Fibroblast of mammary gland (primary cell): ENCODE data around the gene C21orf58.

ENCODE experiments used
- DNase-seq: peaks from one replicate; pipeline ENCODE4 v3.0.0-alpha.2; 2010; ENCODE audit warnings: low read depth
- H3K4me3 ChIP-seq: 2 replicates; pipeline ENCODE4 v1.5.1; 2011; ENCODE audit warnings: low read depth, mild to moderate bottlenecking, low read length, moderate library complexity; ENCODE audit not compliant: control insufficient read depth
- CTCF ChIP-seq: conservative IDR thresholded peaks from 2 replicates; pipeline ENCODE4 v1.5.1; 2011; ENCODE audit warnings: low read depth, low read length, inconsistent platforms; ENCODE audit not compliant: control insufficient read depth, insufficient read depth

The C21orf58 gene

GRCh38 chr21:46287541-46287940, 36.1 kb downstream of the C21orf58 start:
- no peak for TF ChIP-seq CTCF
- peak overlapping the region; percentile 69 for H3K4me3 ChIP-seq
- DNase-seq = no peak

- H3K4me3 ChIP-seq = peak overlapping the region; percentile 69
- peak; percentile 75 for DNase-seq
- no peak for TF ChIP-seq CTCF
Observed at GRCh38 chr21:46286648-46287002, 37.0 kb downstream of the C21orf58 start.

DNA sequence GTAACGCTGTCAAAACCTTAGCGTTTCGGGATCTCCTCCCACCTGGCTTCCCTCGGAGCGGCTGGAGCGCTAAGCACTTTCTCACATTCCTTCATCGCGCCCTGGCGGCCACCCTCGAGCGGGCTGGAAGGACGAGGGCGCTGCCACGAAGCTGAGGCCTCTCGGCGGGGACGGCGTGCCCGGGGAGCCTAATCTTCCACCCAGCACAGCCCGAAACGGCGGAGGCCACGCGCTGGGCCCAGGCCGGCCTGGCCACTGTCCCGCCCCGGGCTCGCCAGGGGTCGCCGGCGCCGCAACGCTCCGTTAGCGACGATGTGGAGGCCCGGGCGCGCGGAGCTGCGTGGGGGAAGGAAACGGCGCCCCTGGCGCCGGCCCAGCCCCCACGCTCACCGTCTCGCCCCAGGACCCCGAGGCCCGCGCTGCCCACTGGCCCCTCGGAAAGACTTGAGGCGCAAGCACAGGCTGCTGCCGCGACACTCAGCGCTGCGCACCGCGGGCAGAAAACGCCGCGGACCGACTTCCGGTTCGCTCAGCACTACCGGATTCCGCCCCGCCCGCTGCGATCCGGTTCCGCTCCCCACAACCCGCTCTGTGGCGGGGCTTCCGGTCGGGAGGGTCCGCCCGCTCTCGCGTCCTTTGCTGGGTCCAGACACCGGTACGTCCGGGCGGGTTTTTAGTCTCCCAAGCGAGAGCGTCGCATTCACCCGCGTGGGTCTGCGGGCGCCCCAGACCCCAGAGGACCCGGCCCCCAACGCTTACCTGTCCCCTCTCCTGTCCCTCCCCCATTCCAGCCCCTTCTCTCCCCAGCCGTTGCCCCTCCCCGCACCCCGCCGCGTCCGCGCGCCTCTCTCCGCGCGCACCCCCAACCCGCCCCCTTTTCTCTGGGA, 37.7 kb downstream of the C21orf58 start, which contains the start of gene YBEY:
TSS of gene YBEY (plus strand) at position 582 of the 887 bp plus-strand sequence. CDS start 572 bp downstream, outside the sequence.
- DNase-seq = peak; percentile 88
- peak within 1 kb of the TSS; percentile 69 for H3K4me3 ChIP-seq
- peak; percentile 22 for TF ChIP-seq CTCF

GRCh38 chr21:46285206-46285661, 38.4 kb downstream of the C21orf58 start, which contains the start of gene MCM3AP:
Gene MCM3AP, minus strand, starts transcription at chr21:46285611. Its CDS starts 325 bp downstream, at chr21:46285286.
- peak within 1 kb of the TSS; percentile 69 for H3K4me3 ChIP-seq
- no peak for DNase-seq
- TF ChIP-seq CTCF = no peak

DNA sequence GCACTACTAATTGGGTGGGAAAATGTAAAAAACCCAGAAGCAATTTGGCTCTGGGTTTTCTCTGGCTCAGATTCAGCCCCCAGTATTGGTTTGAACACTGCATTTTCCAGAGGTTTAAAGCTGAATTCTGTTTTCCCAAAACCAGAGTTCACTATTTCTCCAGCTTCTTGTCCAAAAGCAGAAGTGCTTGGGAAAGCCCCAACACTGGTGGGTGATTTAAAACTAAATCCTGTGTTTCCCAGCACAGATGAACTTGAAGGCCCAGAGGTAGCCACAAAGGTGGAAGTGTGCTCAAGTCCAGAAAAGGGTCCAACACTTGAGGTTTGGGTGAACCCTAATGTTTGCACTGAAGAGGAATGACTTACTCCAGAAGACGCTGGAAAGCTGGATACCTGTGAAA, 38.9 kb downstream of the C21orf58 start:
- TF ChIP-seq CTCF = no peak
- no peak for DNase-seq
- H3K4me3 ChIP-seq = peak overlapping the region; percentile 69

DNA sequence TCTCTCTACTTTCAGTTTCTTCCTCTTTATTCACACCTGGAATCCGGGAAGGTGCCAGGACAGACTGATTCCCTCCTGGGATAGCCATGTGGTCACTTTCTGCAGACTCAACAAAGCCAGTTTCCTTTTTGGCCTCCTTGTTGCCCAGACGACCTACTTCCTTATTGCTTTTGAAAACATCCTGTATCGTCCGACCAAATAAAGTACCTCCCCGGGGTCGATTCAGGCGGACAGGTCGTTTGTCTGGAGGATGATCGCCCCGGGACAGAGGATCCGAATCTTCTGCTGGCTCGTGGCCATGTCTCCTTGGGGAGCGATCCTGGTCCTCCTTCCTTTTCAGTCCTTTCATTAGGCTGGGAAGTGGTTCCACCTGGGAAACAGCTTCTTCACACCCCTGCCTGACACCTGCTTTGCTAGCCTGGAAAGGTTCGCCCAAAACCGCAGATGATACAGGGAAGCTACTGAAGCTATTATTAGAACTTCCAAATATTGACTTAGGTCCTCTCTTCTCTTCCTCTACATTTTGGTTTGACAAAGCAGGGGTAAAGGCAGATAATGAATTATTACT, 39.5 kb downstream of the C21orf58 start:
- no peak for TF ChIP-seq CTCF
- H3K4me3 ChIP-seq = peak overlapping the region; percentile 12
- DNase-seq = peak; percentile 6
